Heart right ventricle (tissue), 16 donors: ENCODE data around the gene PRR20G. TPM values are rescaled to one million over a fixed set of nuclear protein-coding genes. Genes with fewer than 3 reads are reported as not detected.

Experiments used
- ATAC-seq, 8 donors: fragments of 200-7000 bp; cut with Tn5 transposase; one replicate each; pipeline ENCODE4 v1.9.1; 2020; ENCODE audit warnings: mild to moderate bottlenecking in 8 of 8, moderate library complexity in 8 of 8, moderate number of reproducible peaks in 1 of 8
- DNase-seq, 2 donors: peaks; one replicate each; pipeline ENCODE4 v3.0.0-alpha.2; 2020
- H3K27ac ChIP-seq, 10 donors: fragments of 200-600 bp; sonication (generic) in 2 of 10; one replicate each; pipeline versions ENCODE4 v1.5.0 to v1.8.0; 2020 to 2022; ENCODE audit warnings: mild to moderate bottlenecking in 3 of 10
- H3K27me3 ChIP-seq, 7 donors: fragments of 200-600 bp; one replicate each; pipeline ENCODE4 v1.8.0; 2021 to 2022; ENCODE audit warnings: mild to moderate bottlenecking in 2 of 7
- H3K36me3 ChIP-seq, 9 donors: fragments of 200-600 bp; sonication (generic) in 1 of 9; one replicate each; pipeline versions ENCODE4 v1.5.0 to v1.8.0; 2020 to 2022; ENCODE audit warnings: mild to moderate bottlenecking in 2 of 9
- H3K4me1 ChIP-seq, 9 donors: fragments of 200-600 bp; sonication (generic) in 1 of 9; one replicate each; pipeline versions ENCODE4 v1.5.0 to v1.8.0; 2020 to 2022; ENCODE audit warnings: mild to moderate bottlenecking in 4 of 9
- H3K4me3 ChIP-seq, 10 donors: fragments of 200-600 bp; sonication (generic) in 2 of 10; one replicate each; pipeline versions ENCODE4 v1.5.0 to v1.8.0; 2020 to 2022; ENCODE audit warnings: mild to moderate bottlenecking in 7 of 10, moderate library complexity in 2 of 10
- H3K9me3 ChIP-seq, 11 donors: fragments of 200-600 bp in 10 of 11; sonication (generic) in 2 of 11; one replicate each; pipeline versions ENCODE4 v1.5.0 to v1.8.0; 2013 to 2022; ENCODE audit warnings: mild to moderate bottlenecking in 2 of 11, control low read depth in 1 of 11, moderate library complexity in 1 of 11
- WGBS, 2 donors: extraction: QIAGEN DNeasy Blood & Tissue Kit; methylation state at CpG; one replicate each; pipeline ENCODE4 v1.1.7; 2013; ENCODE audit warnings: inconsistent platforms in 1 of 2; 5-methylcytosine and 5-hydroxymethylcytosine counted together
- intact Hi-C, 10 donors: fragments of 100-400 bp; cut with DNase I; formaldehyde crosslinking; loops; one replicate each; pipeline versions ENCODE4 v1.11.1 to v1.14.2; 2022
- polyA plus RNA-seq, 2 donors: library from polyadenylated mRNA; stranded (reverse); fragments of 200-250 nt; gene quantifications; one replicate each; pipeline ENCODE4 v1.2.3, GENCODE V29; 2013
- total RNA-seq, 10 donors: library from RNA; stranded (reverse); fragmentation: NEBNext Ultra II Directional in 3 of 10; extraction: Animal tissue kit (Norgen Biotek cat#: 25700) in 3 of 10; gene quantifications; one replicate each; pipeline versions ENCODE4 v1.2.1 to v1.2.4, GENCODE V29; 2021 to 2023
- TF ChIP-seq, protein P1 (sequence below), 9 donors: fragments of 200-600 bp; sonication (generic) in 2 of 9; IDR thresholded peaks; one replicate each; pipeline versions ENCODE4 v1.5.0 to v1.8.0; 2021 to 2022; ENCODE audit warnings: antibody characterized with exemption in 9 of 9, mild to moderate bottlenecking in 5 of 9, moderate library complexity in 1 of 9
- donor health status: Arrhythmogenic right ventricular cardiomyopathy.
- donor health status: ischemic (EF 13 %, LVEDD 7.1; RV severe dilation, severe dysfunction).
- donor health status: healthy with polysubstance abuse.
- donor health status: DM: no; HTN: yes; CAD: no.
- donor health status: DM: no; HTN: no; CAD: no.
- donor health status: ischemic (EF 25% LVEDD 6.9; RV normal size, moderate dysfunction).
- donor health status: ischemic (EF 25% LVEDD 5.7; RV mildly dilated, moderate dysfunction).
- donor health status: healthy.
- donor health status: DM: yes; HTN: yes; CAD: no.
- donor health status: Ischemic cardiomyopathy.
- donor health status: ischemic (EF 35%, LVEDD 5.7; RV mildly dilated, moderate dysfunction).
- donor health status: nonischemic (EF 11% LVEDD 7.7; RV severe dilation, severe dysfunction).
- donor health status: DM: yes; HTN: yes; CAD: no.
- donor health status: PGD.
- donor health status: ischemic (EF 29% LVEDD 5.4; RV normal size, mild dysfunction).
- donor health status: nonischemic (EF 23%, LVEDD 6.1; RV moderate dilation, normal function).

PRR20G gene
- total and polyA plus RNA-seq, 12 donors, result not detected

DNA sequence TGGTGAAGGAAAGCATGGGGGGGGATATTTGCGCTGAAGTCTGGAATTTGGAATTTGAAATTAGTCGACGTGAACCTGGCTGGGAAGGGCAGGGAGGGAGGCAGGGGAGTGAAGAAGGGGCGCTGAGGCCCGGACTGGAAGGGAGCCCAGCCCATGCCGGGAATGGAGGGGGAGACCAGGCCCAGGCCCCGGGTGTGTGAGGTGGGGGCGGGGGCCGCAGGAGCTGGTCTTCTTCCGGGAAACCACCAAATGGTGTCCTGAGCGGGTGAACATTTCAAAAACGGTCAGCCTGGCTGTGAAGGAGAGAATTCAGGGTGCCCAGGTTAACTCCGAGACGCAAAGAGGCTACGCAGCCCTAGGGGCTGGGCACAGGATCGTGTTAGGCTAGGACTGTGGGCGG, 497 bp upstream of the PRR20G start:
- H3K36me3 ChIP-seq, result no peaks in the 10 kb centered on the region
- H3K27ac ChIP-seq, result no peak overlapping the region
- DNase-seq (no peak), ATAC-seq (no peak)
- no peak overlapping the region for H3K4me3 ChIP-seq
- 90 to 93% methylated on average over 17 of the region's 17 CpGs for WGBS, 2 donors
- TF ChIP-seq, protein P1, sequence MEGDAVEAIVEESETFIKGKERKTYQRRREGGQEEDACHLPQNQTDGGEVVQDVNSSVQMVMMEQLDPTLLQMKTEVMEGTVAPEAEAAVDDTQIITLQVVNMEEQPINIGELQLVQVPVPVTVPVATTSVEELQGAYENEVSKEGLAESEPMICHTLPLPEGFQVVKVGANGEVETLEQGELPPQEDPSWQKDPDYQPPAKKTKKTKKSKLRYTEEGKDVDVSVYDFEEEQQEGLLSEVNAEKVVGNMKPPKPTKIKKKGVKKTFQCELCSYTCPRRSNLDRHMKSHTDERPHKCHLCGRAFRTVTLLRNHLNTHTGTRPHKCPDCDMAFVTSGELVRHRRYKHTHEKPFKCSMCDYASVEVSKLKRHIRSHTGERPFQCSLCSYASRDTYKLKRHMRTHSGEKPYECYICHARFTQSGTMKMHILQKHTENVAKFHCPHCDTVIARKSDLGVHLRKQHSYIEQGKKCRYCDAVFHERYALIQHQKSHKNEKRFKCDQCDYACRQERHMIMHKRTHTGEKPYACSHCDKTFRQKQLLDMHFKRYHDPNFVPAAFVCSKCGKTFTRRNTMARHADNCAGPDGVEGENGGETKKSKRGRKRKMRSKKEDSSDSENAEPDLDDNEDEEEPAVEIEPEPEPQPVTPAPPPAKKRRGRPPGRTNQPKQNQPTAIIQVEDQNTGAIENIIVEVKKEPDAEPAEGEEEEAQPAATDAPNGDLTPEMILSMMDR (IDR thresholded peaks at IDR 0.05), result no peak
- H3K27me3 ChIP-seq, result peaks cover 0 to 8% (median 0%) of the 10 kb centered on the region in 7 donors
- intact Hi-C loops, result no loop called here
- peaks cover 0 to 11% (median 0%) of the 10 kb centered on the region in 11 donors for H3K9me3 ChIP-seq
- H3K4me1 ChIP-seq, result peaks cover 0 to 4% (median 0%) of the 10 kb centered on the region in 9 donors

DNA sequence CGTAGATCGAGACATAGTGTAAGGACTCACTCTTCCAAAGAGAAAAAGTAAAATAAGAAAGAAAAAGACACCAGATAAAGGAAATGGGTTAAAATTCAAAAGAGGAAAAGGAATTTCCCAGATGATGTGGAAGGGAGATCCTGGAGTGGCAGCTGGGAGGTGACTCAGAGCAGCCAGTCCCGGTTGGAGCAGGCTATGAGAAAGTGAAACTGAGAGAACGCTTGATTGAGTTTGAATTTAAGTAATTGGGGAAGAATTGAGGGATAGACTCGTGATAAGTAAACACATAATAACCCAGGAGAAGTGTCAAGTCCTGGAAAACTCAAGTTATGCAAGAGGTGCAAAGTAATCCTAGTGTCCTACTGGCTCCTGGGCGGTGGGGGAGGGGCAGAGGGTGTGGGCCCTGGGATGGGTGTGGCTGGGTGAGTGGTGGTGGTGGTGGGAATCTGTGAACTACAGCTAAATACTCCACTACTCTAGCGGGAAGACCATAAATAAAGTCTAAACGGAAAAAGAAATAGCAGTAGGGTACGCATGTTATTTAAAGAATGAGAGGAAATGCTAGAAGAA, 1.2 kb downstream of the PRR20G start:
- no peaks in the 10 kb centered on the region for H3K36me3 ChIP-seq
- ATAC-seq (no peak), DNase-seq (no peak)
- intact Hi-C loops, result no loop called here
- H3K27me3 ChIP-seq, result peaks cover 0 to 8% (median 0%) of the 10 kb centered on the region in 7 donors
- WGBS, 2 donors, result 77 to 78% methylated on average over 9 of the region's 9 CpGs
- no peak overlapping the region for H3K4me3 ChIP-seq
- H3K4me1 ChIP-seq, result peaks cover 0 to 4% (median 0%) of the 10 kb centered on the region in 9 donors
- TF ChIP-seq, protein P1 (IDR thresholded peaks at IDR 0.05), result no peak
- H3K27ac ChIP-seq, result no peak overlapping the region
- peaks cover 0 to 11% (median 0%) of the 10 kb centered on the region in 11 donors for H3K9me3 ChIP-seq

DNA sequence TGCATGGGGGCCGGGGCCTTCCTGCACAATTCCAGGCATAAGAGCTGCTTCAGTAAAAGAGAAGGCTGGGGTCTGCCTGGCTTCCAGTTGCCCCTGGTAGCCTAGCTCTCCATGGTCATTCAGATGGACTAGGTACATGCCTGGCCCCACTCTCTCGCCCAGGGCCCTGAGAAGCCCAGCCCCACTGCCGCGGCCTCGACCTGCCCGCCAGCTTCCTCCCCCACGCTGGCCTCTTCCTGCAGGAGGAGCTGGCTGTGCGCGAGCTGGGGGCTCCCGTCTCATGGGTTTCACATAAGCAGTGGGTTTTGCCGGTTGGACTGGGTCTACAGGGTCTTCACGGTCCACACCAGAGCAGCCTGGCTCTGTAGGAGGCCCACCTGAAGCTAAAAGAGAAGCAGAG, 3.6 kb downstream of the PRR20G start:
- Histone ChIP-seq H3K4me1 (peaks cover 0 to 4% (median 0%) of the 10 kb centered on the region in 9 donors), H3K9me3 (peaks cover 0 to 11% (median 0%) of the 10 kb centered on the region in 11 donors), H3K27me3 (peaks cover 0 to 8% (median 0%) of the 10 kb centered on the region in 7 donors), H3K4me3 (no peak overlapping the region), H3K36me3 (no peaks in the 10 kb centered on the region), H3K27ac (no peak overlapping the region)
- TF ChIP-seq, protein P1 (IDR thresholded peaks at IDR 0.05), result no peak
- no peak for DNase-seq
- 90% methylated on average over 12 of the region's 12 CpGs for WGBS, 2 donors
- intact Hi-C loops, result no loop called here
- ATAC-seq, result no peak

DNA sequence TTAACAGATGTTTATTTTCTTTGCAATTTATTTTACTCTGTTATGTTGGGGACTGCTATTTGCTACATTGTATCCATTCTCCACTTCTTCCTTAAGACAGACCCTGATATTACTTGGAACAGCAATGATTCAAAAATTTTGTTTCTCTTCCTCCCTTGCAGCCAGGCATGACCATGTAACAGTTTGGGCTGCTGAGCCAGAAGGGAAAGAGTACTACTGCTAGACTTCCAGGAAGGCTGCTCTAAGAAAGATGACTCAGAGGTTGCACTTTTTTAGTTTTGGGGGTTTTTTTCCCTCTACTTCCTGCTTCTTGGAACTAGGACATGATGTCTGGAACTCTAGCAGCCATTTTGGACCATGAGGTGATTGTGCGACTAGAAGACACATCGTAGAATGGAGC, 10.3 kb downstream of the PRR20G start:
- no peak for DNase-seq
- TF ChIP-seq, protein P1 (IDR thresholded peaks at IDR 0.05), result no peak
- H3K27ac ChIP-seq, result no peak overlapping the region
- H3K9me3 ChIP-seq, result peaks cover 0 to 12% (median 0%) of the 10 kb centered on the region in 11 donors
- no peak for ATAC-seq
- no peaks in the 10 kb centered on the region for H3K4me1 ChIP-seq
- no peaks in the 10 kb centered on the region for H3K36me3 ChIP-seq
- peaks cover 0 to 23% (median 11%) of the 10 kb centered on the region in 7 donors for H3K27me3 ChIP-seq
- H3K4me3 ChIP-seq, result no peak overlapping the region
- intact Hi-C loops, result no loop called here
- WGBS, 2 donors, result 88 to 97% methylated on average over 2 of the region's 2 CpGs
